HG03442 (cell line): ENCODE data around the gene BTG4.

ENCODE experiments used
- ATAC-seq: cut with Tn5 transposase; IDR thresholded peaks from one replicate; pipeline ENCODE4 v1.9.1; 2021; ENCODE audit warnings: mild to moderate bottlenecking, moderate library complexity; ENCODE audit not compliant: unreplicated experiment

The BTG4 gene

GRCh38 chr11:111500481-111500880 lies 11.7 kb downstream of the BTG4 start:
- ATAC-seq = no peak

- ATAC-seq = no peak
Observed at GRCh38 chr11:111499483-111499882, 12.7 kb downstream of the BTG4 start.

GRCh38 chr11:111494040-111494439 lies 18.1 kb downstream of the BTG4 start:
- ATAC-seq = no peak

GRCh38 chr11:111490496-111490895 lies 21.7 kb downstream of the BTG4 start:
- no peak for ATAC-seq

GRCh38 chr11:111483431-111483830 lies 28.8 kb downstream of the BTG4 start:
- no peak for ATAC-seq

GRCh38 chr11:111479666-111480065 lies 32.5 kb downstream of the BTG4 start:
- ATAC-seq = no peak

GRCh38 chr11:111477898-111478297 lies 34.3 kb downstream of the BTG4 start:
- no peak for ATAC-seq

GRCh38 chr11:111476956-111477355 lies 35.2 kb downstream of the BTG4 start:
- no peak for ATAC-seq

- no peak for ATAC-seq
Observed at GRCh38 chr11:111476366-111476765, 35.8 kb downstream of the BTG4 start.

- ATAC-seq = no peak
Observed at GRCh38 chr11:111474432-111474831, 37.8 kb downstream of the BTG4 start.

- no peak for ATAC-seq
Observed at GRCh38 chr11:111472228-111472627, 40.0 kb downstream of the BTG4 start.

GRCh38 chr11:111469200-111469599 lies 43.0 kb downstream of the BTG4 start:
- no peak for ATAC-seq

- ATAC-seq = no peak
Observed at GRCh38 chr11:111466615-111467014, 45.6 kb downstream of the BTG4 start.

- no peak for ATAC-seq
Observed at GRCh38 chr11:111465400-111465799, 46.8 kb downstream of the BTG4 start.

GRCh38 chr11:111463276-111463675 lies 48.9 kb downstream of the BTG4 start:
- ATAC-seq = no peak

GRCh38 chr11:111462329-111462728 lies 49.9 kb downstream of the BTG4 start:
- ATAC-seq = no peak

GRCh38 chr11:111461460-111462235 lies 50.5 kb downstream of the BTG4 start:
- ATAC-seq = no peak

- no peak for ATAC-seq
Observed at GRCh38 chr11:111460856-111461255, 51.3 kb downstream of the BTG4 start.

GRCh38 chr11:111460340-111460739 lies 51.8 kb downstream of the BTG4 start:
- ATAC-seq = no peak

- no peak for ATAC-seq
Observed at GRCh38 chr11:111459506-111460270, 52.5 kb downstream of the BTG4 start.

GRCh38 chr11:111457731-111458368 lies 54.3 kb downstream of the BTG4 start:
- no peak for ATAC-seq
